Esophagus squamous epithelium (tissue), 5 donors: ENCODE data around the gene COL8A2. TPM values are rescaled to one million over a fixed set of nuclear protein-coding genes. Genes with fewer than 3 reads are reported as not detected.

ENCODE experiments used
- DNase-seq: peaks from one replicate; lab custom pipeline; 2025; lab: John Stamatoyannopoulos, UW
- H3K27ac ChIP-seq, 4 donors: fragments of 200-600 bp; sonication (generic); one replicate each; pipeline ENCODE4 v1.5.1; 2016 to 2019; ENCODE audit warnings: mild to moderate bottlenecking in 1 of 4
- H3K27me3 ChIP-seq, 4 donors: fragments of 200-600 bp; sonication (generic); 1 replicate in 3 of 4; 2 replicates in 1 of 4; pipeline versions ENCODE4 v1.5.1 to v1.6.0; 2017 to 2021; ENCODE audit warnings: antibody characterized with exemption in 1 of 4
- H3K36me3 ChIP-seq, 3 donors: fragments of 200-600 bp; sonication (generic); one replicate each; pipeline ENCODE4 v1.5.1; 2016 to 2019
- H3K4me1 ChIP-seq, 3 donors: fragments of 200-600 bp; sonication (generic); one replicate each; pipeline ENCODE4 v1.5.1; 2017 to 2019
- H3K4me3 ChIP-seq, 4 donors: fragments of 200-600 bp; sonication (generic); 1 replicate in 3 of 4; 2 replicates in 1 of 4; pipeline ENCODE4 v1.5.1; 2016 to 2019; ENCODE audit warnings: mild to moderate bottlenecking in 2 of 4, moderate library complexity in 1 of 4
- H3K9me3 ChIP-seq, 3 donors: fragments of 200-600 bp; sonication (generic); one replicate each; pipeline ENCODE4 v1.5.1; 2016 to 2019
- CTCF ChIP-seq, 6 experiments: fragments of 450-650 bp in 4 of 6; fragments of 200-600 bp in 2 of 6; sonication (generic) in 2 of 6; IDR thresholded peaks; one replicate each; pipeline ENCODE4 v1.5.1; 2016 to 2019; ENCODE audit warnings: antibody characterized with exemption in 6 of 6, mild to moderate bottlenecking in 4 of 6, moderate library complexity in 4 of 6
- POLR2A ChIP-seq, 4 donors: fragments of 450-650 bp; IDR thresholded peaks; one replicate each; pipeline ENCODE4 v1.6.1; 2017; ENCODE audit warnings: antibody characterized with exemption in 4 of 4, mild to moderate bottlenecking in 4 of 4, moderate library complexity in 3 of 4
- WGBS, 2 donors: methylation state at CpG; one replicate each; pipeline ENCODE4 v1.1.5; 2018; 5-methylcytosine and 5-hydroxymethylcytosine counted together
- intact Hi-C: fragments of 100-400 bp; cut with DNase I; formaldehyde crosslinking; loops from one replicate; pipeline ENCODE4 v1.15.0; 2022
- total RNA-seq, 4 donors: library from RNA; depleted of rRNA; stranded (reverse); fragments of >200 nt; gene quantifications; one replicate each; pipeline ENCODE4 v1.1.0, GENCODE V29; 2016
- donor health status: DM: yes; HTN: yes; CAD: no.

Gene COL8A2
- total RNA-seq, 4 donors from 2014 or later = 4.0 to 7.4 (median 5.1) TPM

GRCh38 chr1:36092166-36092797 is 32.7 kb downstream of the COL8A2 start:
- DNase-seq = no peak
- Histone ChIP-seq H3K9me3 (no peaks in the 10 kb centered on the region), H3K4me1 (peaks cover 15 to 61% (median 20%) of the 10 kb centered on the region in 3 donors), H3K4me3 (no peak overlapping the region), H3K36me3 (peaks cover 21 to 66% (median 30%) of the 10 kb centered on the region in 3 donors), H3K27ac (no peak overlapping the region), H3K27me3 (no peaks in the 10 kb centered on the region)
- WGBS, 2 donors = 87 to 96% methylated on average over 10 to 14 of the region's 17 CpGs
- intact Hi-C loops = loop anchor here (10.0 kb wide), 1 partner anchor 333 kb away; no protein-coding TSS in a partner anchor
- no peak for TF ChIP-seq POLR2A (IDR thresholded peaks at IDR 0.05)
- no peak for TF ChIP-seq CTCF (IDR thresholded peaks at IDR 0.05)

- TF ChIP-seq POLR2A (IDR thresholded peaks at IDR 0.05) (no peak), CTCF (IDR thresholded peaks at IDR 0.05) (no peak)
- no peaks in the 10 kb centered on the region for H3K9me3 ChIP-seq
- WGBS, 2 donors = 96 to 100% methylated on average over 3 to 8 of the region's 13 CpGs
- H3K36me3 ChIP-seq = peaks cover 21 to 62% (median 30%) of the 10 kb centered on the region in 3 donors
- no peak overlapping the region for H3K27ac ChIP-seq
- no peaks in the 10 kb centered on the region for H3K27me3 ChIP-seq
- peaks cover 15 to 61% (median 20%) of the 10 kb centered on the region in 3 donors for H3K4me1 ChIP-seq
- H3K4me3 ChIP-seq = no peak overlapping the region
- DNase-seq = no peak
- intact Hi-C loops = loop anchor here (10.0 kb wide), 1 partner anchor 333 kb away; no protein-coding TSS in a partner anchor
Measured at GRCh38 chr1:36091698-36092097, 33.3 kb downstream of the COL8A2 start.

GRCh38 chr1:36091141-36091540 is 33.9 kb downstream of the COL8A2 start:
- WGBS, 2 donors = 77 to 88% methylated on average over 3 to 4 of the region's 4 CpGs
- Histone ChIP-seq H3K9me3 (no peaks in the 10 kb centered on the region), H3K27me3 (no peaks in the 10 kb centered on the region), H3K27ac (no peak overlapping the region), H3K4me3 (no peak overlapping the region), H3K4me1 (peaks cover 15 to 61% (median 20%) of the 10 kb centered on the region in 3 donors), H3K36me3 (peaks cover 21 to 56% (median 30%) of the 10 kb centered on the region in 3 donors)
- no peak for DNase-seq
- intact Hi-C loops = loop anchor here (10.0 kb wide), 1 partner anchor 334 kb away; no protein-coding TSS in a partner anchor
- no peak for TF ChIP-seq CTCF (IDR thresholded peaks at IDR 0.05)
- TF ChIP-seq POLR2A (IDR thresholded peaks at IDR 0.05) = no peak

- Histone ChIP-seq H3K4me3 (peak overlapping the region; percentile 71 to 95 (median 84)), H3K27me3 (peaks cover 0 to 7% (median 0%) of the 10 kb centered on the region in 4 donors), H3K4me1 (peaks cover 17 to 61% (median 22%) of the 10 kb centered on the region in 3 donors), H3K9me3 (no peaks in the 10 kb centered on the region), H3K27ac (peak overlapping the region; percentile 87 to 94 (median 90)), H3K36me3 (peaks cover 16 to 41% (median 30%) of the 10 kb centered on the region in 3 donors)
- no peak for DNase-seq
- intact Hi-C loops = loop anchor here (10.0 kb wide), 1 partner anchor 335 kb away; no protein-coding TSS in a partner anchor
- TF ChIP-seq CTCF (IDR thresholded peaks at IDR 0.05) (no peak), POLR2A (IDR thresholded peaks at IDR 0.05) (no peak)
- WGBS, 2 donors = 3 to 5% methylated on average over 28 to 29 of the region's 32 CpGs
Measured at GRCh38 chr1:36089393-36090121, 35.5 kb downstream of the COL8A2 start.
